GM23338 (cell line): Measurements from ENCODE around the gene FNIP2. TPM values are rescaled to one million over a fixed set of nuclear protein-coding genes. Genes with fewer than 3 reads are reported as not detected.

ENCODE experiments used
- ATAC-seq: fragments of 200-7000 bp; cut with Tn5 transposase; 3 replicates; pipeline ENCODE4 v1.9.1; 2020
- DNase-seq: peaks from one replicate; pipeline ENCODE4 v3.0.0-alpha.2; 2015; ENCODE audit warnings: low spot score
- H2AFZ ChIP-seq: fragments of 200-600 bp; sonication (generic); 2 replicates; pipeline ENCODE4 v1.8.0; 2016; ENCODE audit warnings: antibody characterized with exemption, mild to moderate bottlenecking, moderate library complexity
- H3F3A ChIP-seq: fragments of 200-600 bp; sonication (generic); replicated peaks from 2 replicates; pipeline ENCODE4 v1.8.0; 2017; ENCODE audit warnings: antibody characterized with exemption, mixed run types, low read depth
- H3K27ac ChIP-seq: fragments of 200-600 bp; sonication (generic); 2 replicates; pipeline ENCODE4 v1.6.1; 2016; ENCODE audit warnings: low read depth
- H3K27me3 ChIP-seq: fragments of 200-600 bp; sonication (generic); 2 replicates; pipeline ENCODE4 v1.8.0; 2016; ENCODE audit warnings: mild to moderate bottlenecking, mixed run types, moderate library complexity; ENCODE audit not compliant: insufficient read depth
- H3K36me3 ChIP-seq: fragments of 200-600 bp; sonication (generic); 2 replicates; pipeline ENCODE4 v1.8.0; 2016; ENCODE audit warnings: mild to moderate bottlenecking; ENCODE audit not compliant: insufficient read depth
- H3K4me1 ChIP-seq: fragments of 200-600 bp; sonication (generic); 2 replicates; pipeline ENCODE4 v1.8.0; 2016; ENCODE audit warnings: mild to moderate bottlenecking, moderate library complexity; ENCODE audit not compliant: insufficient read depth
- H3K4me2 ChIP-seq: fragments of 200-600 bp; sonication (generic); 2 replicates; pipeline ENCODE4 v1.7.1; 2017; ENCODE audit warnings: mixed run types
- H3K4me3 ChIP-seq: fragments of 200-600 bp; sonication (generic); 2 replicates; pipeline ENCODE4 v1.6.1; 2016; ENCODE audit warnings: mixed run types
- H3K79me2 ChIP-seq: fragments of 200-600 bp; sonication (generic); replicated peaks from 2 replicates; pipeline ENCODE4 v1.8.0; 2017; ENCODE audit warnings: mild to moderate bottlenecking; ENCODE audit not compliant: insufficient read depth
- H3K9me2 ChIP-seq: fragments of 200-600 bp; sonication (generic); 2 replicates; pipeline ENCODE4 v1.8.0; 2017; ENCODE audit not compliant: insufficient read depth
- H4K20me1 ChIP-seq: fragments of 200-600 bp; sonication (generic); replicated peaks from 2 replicates; pipeline ENCODE4 v1.8.0; 2017; ENCODE audit warnings: mild to moderate bottlenecking; ENCODE audit not compliant: insufficient read depth
- H3K27ac Mint-ChIP-seq: 2 replicates; pipeline ENCODE4 v1.8.0; 2020; ENCODE audit warnings: inconsistent platforms, mild to moderate bottlenecking, moderate library complexity, mixed read lengths
- H3K27me3 Mint-ChIP-seq: 3 replicates; pipeline ENCODE4 v1.8.0; 2022; ENCODE audit warnings: low read depth, mild to moderate bottlenecking, moderate library complexity, mixed read lengths, inconsistent platforms; ENCODE audit not compliant: insufficient read depth, poor library complexity
- H3K36me3 Mint-ChIP-seq: 3 replicates; pipeline ENCODE4 v1.8.0; 2021; ENCODE audit warnings: low read depth, mild to moderate bottlenecking, inconsistent platforms, moderate library complexity, mixed read lengths
- H3K4me1 Mint-ChIP-seq: 3 replicates; pipeline ENCODE4 v1.8.0; 2020; ENCODE audit warnings: mild to moderate bottlenecking, inconsistent platforms, mixed read lengths
- H3K4me3 Mint-ChIP-seq: 3 replicates; pipeline ENCODE4 v1.8.0; 2021; ENCODE audit warnings: moderate library complexity, mild to moderate bottlenecking, inconsistent platforms, mixed read lengths
- H3K9me3 Mint-ChIP-seq: 3 replicates; pipeline ENCODE4 v1.8.0; 2020; ENCODE audit warnings: moderate library complexity, mild to moderate bottlenecking, inconsistent platforms, mixed read lengths
- CREB1 ChIP-seq: fragments of 250-450 bp; sonication (Bioruptor Pico); IDR thresholded peaks from 2 replicates; pipeline ENCODE4 v1.5.0; 2020; ENCODE audit warnings: low read depth, mild to moderate bottlenecking, moderate library complexity
- CTCF ChIP-seq, 2 experiments: fragments of 200-600 bp in 1 of 2; sonication (generic) in 1 of 2; conservative IDR thresholded peaks; 2 replicates each; pipeline versions ENCODE4 v1.5.1 to v1.6.1; 2016 to 2017; ENCODE audit warnings: antibody characterized with exemption in 2 of 2, low read depth in 2 of 2, mild to moderate bottlenecking in 2 of 2, moderate library complexity in 1 of 2
- ETS1 ChIP-seq: IDR thresholded peaks from 2 replicates; pipeline ENCODE4 v1.6.1; 2016; ENCODE audit warnings: antibody characterized with exemption
- EZH2 ChIP-seq: fragments of 200-600 bp; sonication (generic); IDR thresholded peaks from one replicate; pipeline ENCODE4 v1.8.0; 2017; ENCODE audit warnings: antibody characterized with exemption, mild to moderate bottlenecking, low read depth; ENCODE audit not compliant: unreplicated experiment
- EZH2phosphoT487 ChIP-seq: fragments of 200-600 bp; sonication (generic); IDR thresholded peaks from one replicate; pipeline ENCODE4 v1.8.1; 2018; ENCODE audit warnings: antibody characterized with exemption; ENCODE audit not compliant: unreplicated experiment
- NANOG ChIP-seq: IDR thresholded peaks from 2 replicates; pipeline ENCODE4 v1.6.1; 2016; ENCODE audit warnings: antibody characterized with exemption, borderline replicate concordance
- POLR2AphosphoS5 ChIP-seq: IDR thresholded peaks from 2 replicates; pipeline ENCODE4 v1.6.1; 2016; ENCODE audit warnings: antibody characterized with exemption, low read depth
- STAT1 ChIP-seq: IDR thresholded peaks from one replicate; pipeline ENCODE4 v1.6.1; 2016; ENCODE audit warnings: antibody characterized with exemption; ENCODE audit not compliant: unreplicated experiment
- ZNF114 ChIP-seq: fragments of 250-450 bp; sonication (Bioruptor Pico); IDR thresholded peaks from 2 replicates; pipeline ENCODE4 v1.5.0; 2020; ENCODE audit warnings: mild to moderate bottlenecking, moderate library complexity
- ZNF331 ChIP-seq: fragments of 250-450 bp; sonication (Bioruptor Pico); IDR thresholded peaks from 2 replicates; pipeline ENCODE4 v1.5.0; 2020; ENCODE audit warnings: low read depth, mild to moderate bottlenecking, moderate library complexity
- ZNF462 ChIP-seq: fragments of 250-450 bp; sonication (Bioruptor Pico); IDR thresholded peaks from 2 replicates; pipeline ENCODE4 v1.5.0; 2020; ENCODE audit warnings: mild to moderate bottlenecking, moderate library complexity
- polyA plus RNA-seq: library from polyadenylated mRNA; unstranded; fragments of >200 nt; fragmentation: Nextera tagmentation; extraction: Ambion mirVana; gene quantifications from 2 replicates; pipeline ENCODE4 v1.2.1, GENCODE V29; 2016
- total RNA-seq: library from RNA; depleted of rRNA; stranded (reverse); fragments of >200 nt; shearing (Covaris generic); gene quantifications from 2 replicates; pipeline ENCODE4 v1.2.3, GENCODE V29; 2014

The FNIP2 gene
- total and polyA plus RNA-seq, 2 experiments from 2014 or later, result 2.7 to 17.2 TPM

GRCh38 chr4:158777423-158778155, 8.8 kb downstream of the FNIP2 start (continued):
- TF ChIP-seq CTCF (conservative IDR thresholded peaks at IDR 0.05; ENCODE audit: low read depth in 2 of 2), result no peak

- Histone ChIP-seq H2AFZ (no peak overlapping the region), H3K9me2 (no peaks in the 10 kb centered on the region), H3K27ac (no peak overlapping the region), H3F3A (no peaks in the 10 kb centered on the region), H3K4me1 (peaks cover 10% of the 10 kb centered on the region; the same call in 1 of the 2 replicates), H4K20me1 (0 out of 2 replicates have a peak, but pooled peaks cover 4% of the 10 kb centered on the region), H3K36me3 (no peaks in the 10 kb centered on the region), H3K27me3 (no peaks in the 10 kb centered on the region), H3K79me2 (peaks cover 80% of the 10 kb centered on the region), H3K4me3 (no peak overlapping the region), H3K4me2 (no peak overlapping the region)
- Mint-ChIP-seq H3K27me3 (no peaks in the 10 kb centered on the region), H3K4me1 (peaks cover 42% of the 10 kb centered on the region), H3K27ac (no peak overlapping the region), H3K9me3 (no peaks in the 10 kb centered on the region), H3K4me3 (no peak overlapping the region), H3K36me3 (no peaks in the 10 kb centered on the region)
- DNase-seq (no peak), ATAC-seq (no peak)
- TF ChIP-seq ZNF462 (CRISPR knock-in tag) (no peak), NANOG (no peak), CTCF (conservative IDR thresholded peaks at IDR 0.05; ENCODE audit: low read depth in 2 of 2) (no peak), EZH2phosphoT487 (no peak), CREB1 (CRISPR knock-in tag) (no peak), POLR2AphosphoS5 (no peak), ZNF114 (no peak), EZH2 (no peak), ETS1 (no peak), ZNF331 (CRISPR knock-in tag) (no peak), STAT1 (no peak)
Observed at GRCh38 chr4:158778156-158778711, 9.4 kb downstream of the FNIP2 start.
